Nephron (organoid): ENCODE data around the gene SPTBN1.
A peak's percentile ranks its signal among the peaks of the same experiment; 100 is the strongest.
"Not testable (repeated sequence)": the region's sequence is repeated elsewhere in the genome, so short reads cannot be mapped to it uniquely, and the experiment has no call there.

Experiments
- H3K27ac Mint-ChIP-seq, 3 experiments: 2 replicates each; pipeline ENCODE4 v1.8.0; 2020; ENCODE audit warnings: mixed read lengths in 3 of 3, mild to moderate bottlenecking in 2 of 3, moderate library complexity in 1 of 3
- H3K27me3 Mint-ChIP-seq: 2 replicates; pipeline ENCODE4 v1.8.0; 2021; ENCODE audit warnings: low read depth, mild to moderate bottlenecking, moderate library complexity, mixed read lengths
- H3K36me3 Mint-ChIP-seq: 2 replicates; pipeline ENCODE4 v1.8.0; 2020; ENCODE audit warnings: low read depth, mixed read lengths
- H3K4me1 Mint-ChIP-seq: 2 replicates; pipeline ENCODE4 v1.8.0; 2020; ENCODE audit warnings: mixed read lengths
- H3K4me3 Mint-ChIP-seq, 3 experiments: 2 replicates each; pipeline ENCODE4 v1.8.0; 2020; ENCODE audit warnings: mild to moderate bottlenecking in 3 of 3, mixed read lengths in 3 of 3, moderate library complexity in 2 of 3
- H3K9me3 Mint-ChIP-seq: 2 replicates; pipeline ENCODE4 v1.8.0; 2020; ENCODE audit warnings: mixed read lengths
- TF ChIP-seq, protein P1 (sequence below), 3 experiments: fragments of 200-600 bp; sonication (generic); IDR thresholded peaks; one replicate each; pipeline ENCODE4 v1.5.0; 2021; ENCODE audit warnings: antibody characterized with exemption in 3 of 3; ENCODE audit not compliant: unreplicated experiment in 3 of 3

SPTBN1 gene

DNA sequence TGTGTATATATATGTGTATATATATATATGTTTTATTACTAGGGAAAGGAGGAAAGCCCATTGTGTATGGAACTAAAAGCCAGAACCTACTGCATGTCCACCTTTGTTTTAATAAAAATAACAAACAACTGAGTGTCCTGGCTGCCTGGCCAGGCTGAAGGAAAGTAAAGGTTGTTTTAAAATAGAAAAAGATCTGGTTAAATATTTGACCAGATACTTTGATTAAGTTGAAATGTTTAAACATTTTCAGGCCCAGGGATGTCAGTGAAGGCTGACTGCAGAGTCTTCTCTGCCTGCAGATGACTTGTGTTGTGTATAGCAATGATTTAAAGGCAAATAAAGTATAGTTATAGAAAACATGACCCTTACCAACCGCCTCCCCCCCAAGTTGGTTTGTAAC lies 22.8 kb downstream of the SPTBN1 start:
- no peaks in the 10 kb centered on the region for H3K27me3 Mint-ChIP-seq
- peak overlapping the region in 1 of 3 experiments; percentile 43 for H3K27ac Mint-ChIP-seq
- TF ChIP-seq, protein P1, sequence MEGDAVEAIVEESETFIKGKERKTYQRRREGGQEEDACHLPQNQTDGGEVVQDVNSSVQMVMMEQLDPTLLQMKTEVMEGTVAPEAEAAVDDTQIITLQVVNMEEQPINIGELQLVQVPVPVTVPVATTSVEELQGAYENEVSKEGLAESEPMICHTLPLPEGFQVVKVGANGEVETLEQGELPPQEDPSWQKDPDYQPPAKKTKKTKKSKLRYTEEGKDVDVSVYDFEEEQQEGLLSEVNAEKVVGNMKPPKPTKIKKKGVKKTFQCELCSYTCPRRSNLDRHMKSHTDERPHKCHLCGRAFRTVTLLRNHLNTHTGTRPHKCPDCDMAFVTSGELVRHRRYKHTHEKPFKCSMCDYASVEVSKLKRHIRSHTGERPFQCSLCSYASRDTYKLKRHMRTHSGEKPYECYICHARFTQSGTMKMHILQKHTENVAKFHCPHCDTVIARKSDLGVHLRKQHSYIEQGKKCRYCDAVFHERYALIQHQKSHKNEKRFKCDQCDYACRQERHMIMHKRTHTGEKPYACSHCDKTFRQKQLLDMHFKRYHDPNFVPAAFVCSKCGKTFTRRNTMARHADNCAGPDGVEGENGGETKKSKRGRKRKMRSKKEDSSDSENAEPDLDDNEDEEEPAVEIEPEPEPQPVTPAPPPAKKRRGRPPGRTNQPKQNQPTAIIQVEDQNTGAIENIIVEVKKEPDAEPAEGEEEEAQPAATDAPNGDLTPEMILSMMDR (IDR thresholded peaks at IDR 0.05; ENCODE audit: unreplicated experiment in 3 of 3) = no peak

DNA sequence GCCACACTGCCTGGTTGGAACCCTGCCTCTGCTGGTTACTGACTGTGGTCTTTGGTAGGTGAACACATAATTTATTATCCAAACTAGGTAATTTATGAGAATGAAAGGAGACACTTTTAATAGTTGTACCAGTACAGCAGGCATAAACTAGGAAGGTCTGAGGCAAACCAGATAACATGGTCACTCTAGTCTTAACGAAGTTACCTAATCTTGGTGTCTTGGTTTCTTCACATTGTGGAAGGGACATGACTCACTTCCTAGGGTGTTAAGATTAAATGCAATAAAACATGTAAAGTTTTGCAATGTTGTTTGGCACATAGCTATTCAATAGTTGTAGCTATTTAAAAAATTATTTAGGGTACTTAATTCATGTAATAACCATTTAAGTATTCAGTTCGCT lies 23.3 kb downstream of the SPTBN1 start:
- Mint-ChIP-seq H3K4me1 (peaks cover 88% of the 10 kb centered on the region), H3K36me3 (peaks cover 13% of the 10 kb centered on the region), H3K27me3 (no peaks in the 10 kb centered on the region), H3K9me3 (peaks cover 5% of the 10 kb centered on the region), H3K27ac (peak overlapping the region in 1 of 3 experiments; percentile 43), H3K4me3 (no peak overlapping the region)
- TF ChIP-seq, protein P1 (IDR thresholded peaks at IDR 0.05; ENCODE audit: unreplicated experiment in 3 of 3) = no peak

More for the DNA sequence above, 22.8 kb downstream of the SPTBN1 start:
- H3K4me1 Mint-ChIP-seq = peaks cover 88% of the 10 kb centered on the region
- no peak overlapping the region for H3K4me3 Mint-ChIP-seq
- H3K9me3 Mint-ChIP-seq = peaks cover 2% of the 10 kb centered on the region
- H3K36me3 Mint-ChIP-seq = peaks cover 8% of the 10 kb centered on the region

DNA sequence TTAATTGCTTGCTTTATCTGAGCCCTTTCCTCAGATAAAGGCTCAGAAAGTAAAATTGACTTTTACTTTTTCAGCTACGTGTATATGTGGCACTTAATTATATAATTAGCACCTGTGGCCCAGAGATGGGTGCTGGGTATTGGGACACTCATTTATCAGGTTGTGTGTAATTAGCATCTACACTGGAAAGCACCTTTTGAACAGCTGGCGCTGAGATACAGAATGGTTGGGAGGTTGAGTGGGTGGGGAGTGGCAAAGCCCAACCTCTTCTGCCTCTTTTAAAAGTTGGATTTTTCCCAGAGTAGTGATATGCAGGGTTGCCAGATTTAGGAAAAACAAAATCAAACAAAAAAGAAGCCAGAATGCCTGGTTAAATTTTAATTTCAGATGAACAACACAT lies 23.9 kb downstream of the SPTBN1 start:
- Mint-ChIP-seq H3K27me3 (no peaks in the 10 kb centered on the region), H3K4me1 (peaks cover 90% of the 10 kb centered on the region), H3K9me3 (peaks cover 10% of the 10 kb centered on the region), H3K36me3 (peaks cover 19% of the 10 kb centered on the region), H3K27ac (peak overlapping the region in 1 of 3 experiments; percentile 81), H3K4me3 (no peak overlapping the region)
- TF ChIP-seq, protein P1 (IDR thresholded peaks at IDR 0.05; ENCODE audit: unreplicated experiment in 3 of 3) = no peak

DNA sequence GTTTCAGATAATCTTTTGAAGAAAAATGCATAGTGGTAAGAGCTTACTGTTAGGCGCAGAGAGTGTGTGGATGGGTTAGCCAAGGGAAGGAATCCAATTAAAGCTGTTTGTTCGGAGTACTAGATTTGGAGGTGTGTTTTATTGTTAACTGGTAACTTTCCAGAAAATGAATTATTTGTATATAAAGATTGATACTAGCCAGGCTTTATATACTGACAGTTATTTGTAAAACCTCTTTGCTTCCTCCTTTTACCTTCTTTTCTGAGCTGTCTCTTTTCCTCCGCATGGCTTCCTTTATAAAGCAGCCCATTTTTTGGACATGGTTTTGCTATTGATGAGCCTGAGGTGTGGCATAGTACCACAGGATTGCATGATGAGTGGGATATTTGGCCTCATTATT lies 25.6 kb downstream of the SPTBN1 start:
- Mint-ChIP-seq H3K27ac (peak overlapping the region; percentile 56 to 81 (median 67)), H3K36me3 (peaks cover 26% of the 10 kb centered on the region), H3K9me3 (peaks cover 10% of the 10 kb centered on the region), H3K4me1 (peaks cover 83% of the 10 kb centered on the region), H3K27me3 (no peaks in the 10 kb centered on the region), H3K4me3 (peak overlapping the region in 1 of 3 experiments; percentile 1)
- TF ChIP-seq, protein P1 (IDR thresholded peaks at IDR 0.05; ENCODE audit: unreplicated experiment in 3 of 3) = no peak

DNA sequence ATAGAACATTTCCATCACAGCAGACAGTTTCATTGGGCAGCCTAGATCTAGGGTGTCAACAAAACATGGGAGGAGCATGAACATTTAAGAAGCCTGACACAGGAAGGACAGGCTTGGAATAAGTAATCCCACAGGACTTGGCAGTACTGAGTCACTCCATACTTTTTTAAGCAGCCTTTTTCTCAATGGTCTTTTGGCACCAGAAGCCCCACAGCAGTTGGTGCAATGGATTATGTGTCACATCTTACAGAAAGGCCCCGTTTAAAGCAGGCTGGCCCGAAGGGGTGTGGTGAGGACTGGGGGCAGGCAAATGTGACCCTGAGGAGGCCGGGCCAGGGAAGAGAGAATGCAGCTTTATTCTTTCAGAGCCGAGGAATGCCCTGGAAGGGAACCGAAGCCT lies 26.6 kb downstream of the SPTBN1 start:
- TF ChIP-seq, protein P1 (IDR thresholded peaks at IDR 0.05; ENCODE audit: unreplicated experiment in 3 of 3) = no peak
- peak overlapping the region in 2 of 3 experiments; percentile 38 to 43 for H3K4me3 Mint-ChIP-seq
- no peaks in the 10 kb centered on the region for H3K27me3 Mint-ChIP-seq

DNA sequence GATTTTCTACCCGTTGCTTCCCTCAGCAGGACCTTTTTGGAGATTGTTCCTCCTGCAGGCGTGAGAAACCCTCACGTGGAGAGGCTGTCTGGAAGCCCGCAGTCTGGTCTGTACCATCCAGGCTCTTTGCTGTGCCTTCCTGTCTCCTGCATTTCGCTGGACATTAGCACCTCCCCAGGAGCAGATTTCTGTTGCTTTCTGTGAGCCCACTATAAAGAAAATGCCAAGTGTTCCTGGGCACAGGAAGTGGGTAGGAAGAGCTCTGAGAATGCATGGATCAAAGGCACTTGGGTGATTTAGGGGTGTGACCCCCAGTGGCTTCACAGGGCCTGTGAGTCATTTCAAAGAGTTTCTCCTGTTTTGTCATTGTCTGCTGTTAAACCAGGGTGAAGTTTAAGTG lies 27.3 kb downstream of the SPTBN1 start:
- Mint-ChIP-seq H3K4me3 (peak overlapping the region in 1 of 3 experiments; percentile 38), H3K4me1 (peaks cover 76% of the 10 kb centered on the region), H3K9me3 (peaks cover 8% of the 10 kb centered on the region), H3K27ac (peak overlapping the region; percentile 42 to 89 (median 81)), H3K27me3 (no peaks in the 10 kb centered on the region), H3K36me3 (peaks cover 28% of the 10 kb centered on the region)
- TF ChIP-seq, protein P1 (IDR thresholded peaks at IDR 0.05; ENCODE audit: unreplicated experiment in 3 of 3) = no peak

More for the DNA sequence above, 26.6 kb downstream of the SPTBN1 start:
- peaks cover 28% of the 10 kb centered on the region for H3K36me3 Mint-ChIP-seq
- peak overlapping the region; percentile 42 to 91 (median 81) for H3K27ac Mint-ChIP-seq
- H3K4me1 Mint-ChIP-seq = peaks cover 77% of the 10 kb centered on the region
- H3K9me3 Mint-ChIP-seq = peaks cover 10% of the 10 kb centered on the region

DNA sequence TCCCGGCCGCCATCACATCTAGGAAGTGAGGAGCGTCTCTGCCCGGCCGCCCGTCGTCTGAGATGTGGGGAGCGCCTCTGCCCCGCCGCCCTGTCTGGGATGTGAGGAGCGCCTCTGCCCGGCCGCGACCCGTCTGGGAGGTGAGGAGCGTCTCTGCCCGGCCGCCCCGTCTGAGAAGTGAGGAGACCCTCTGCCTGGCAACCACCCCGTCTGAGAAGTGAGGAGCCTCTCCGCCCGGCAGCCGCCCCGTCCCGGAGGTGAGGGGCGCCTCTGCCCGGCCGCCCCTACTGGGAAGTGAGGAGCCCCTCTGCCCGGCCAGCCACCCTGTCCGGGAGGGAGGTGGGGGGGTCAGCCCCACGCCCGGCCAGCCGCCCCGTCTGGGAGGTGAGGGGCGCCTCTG lies 29.6 kb downstream of the SPTBN1 start:
- H3K4me1 Mint-ChIP-seq = peaks cover 64% of the 10 kb centered on the region
- H3K27ac Mint-ChIP-seq, H3K27me3 Mint-ChIP-seq, H3K4me3 Mint-ChIP-seq, H3K9me3 Mint-ChIP-seq: not testable (repeated sequence)
- peaks cover 29% of the 10 kb centered on the region for H3K36me3 Mint-ChIP-seq
